NCI-H146 treated with DMSO at 0.1 percent for 48 hours (cell line): ENCODE data around the gene KREMEN1.
"Not testable (repeated sequence)": the region's sequence is repeated elsewhere in the genome, so short reads cannot be mapped to it uniquely, and the experiment has no call there.

ENCODE experiments used
- DNase-seq: peaks from one replicate; lab custom pipeline; 2025; ENCODE audit not compliant: unreplicated experiment; lab: John Stamatoyannopoulos, UW

Gene KREMEN1, protein sequence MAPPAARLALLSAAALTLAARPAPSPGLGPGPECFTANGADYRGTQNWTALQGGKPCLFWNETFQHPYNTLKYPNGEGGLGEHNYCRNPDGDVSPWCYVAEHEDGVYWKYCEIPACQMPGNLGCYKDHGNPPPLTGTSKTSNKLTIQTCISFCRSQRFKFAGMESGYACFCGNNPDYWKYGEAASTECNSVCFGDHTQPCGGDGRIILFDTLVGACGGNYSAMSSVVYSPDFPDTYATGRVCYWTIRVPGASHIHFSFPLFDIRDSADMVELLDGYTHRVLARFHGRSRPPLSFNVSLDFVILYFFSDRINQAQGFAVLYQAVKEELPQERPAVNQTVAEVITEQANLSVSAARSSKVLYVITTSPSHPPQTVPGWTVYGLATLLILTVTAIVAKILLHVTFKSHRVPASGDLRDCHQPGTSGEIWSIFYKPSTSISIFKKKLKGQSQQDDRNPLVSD

GRCh38 chr22:29072979-29073617 is at the start of gene KREMEN1:
Gene KREMEN1 (plus strand): TSS chr22:29073035. CDS start chr22:29073131, 96 bp downstream.
- DNase-seq, result no peak

DNA sequence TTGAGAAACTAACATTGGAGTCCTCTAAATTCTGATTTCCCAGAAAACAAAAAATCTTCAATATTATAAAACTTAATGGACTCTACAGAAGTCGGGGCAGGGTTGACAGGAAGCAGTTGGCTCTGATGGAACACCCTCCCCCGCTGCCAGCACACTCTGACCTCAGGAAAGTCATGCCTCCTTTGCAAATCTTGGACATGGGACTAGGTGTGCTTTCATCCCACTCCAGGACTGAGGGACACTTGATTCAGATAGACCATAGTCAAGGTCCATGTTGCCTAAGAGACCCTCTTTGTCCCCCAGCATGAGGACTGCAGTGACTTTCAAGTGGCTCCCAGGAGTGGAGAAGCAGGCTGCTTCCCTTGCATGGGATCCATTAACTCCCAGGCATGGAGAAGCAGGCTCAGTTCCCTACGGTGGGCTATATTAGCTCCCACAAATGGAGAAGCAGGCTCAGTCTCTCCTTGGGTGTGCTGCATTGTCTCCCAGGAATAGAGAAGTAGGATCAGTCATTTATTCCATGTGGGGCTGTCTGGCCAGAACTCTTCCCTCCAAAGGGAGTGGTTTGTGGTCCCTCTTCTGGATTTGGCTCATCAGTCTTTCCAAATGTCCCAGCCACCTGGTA is 49.6 kb upstream of the KREMEN1 start:
- DNase-seq, result no peak

DNA sequence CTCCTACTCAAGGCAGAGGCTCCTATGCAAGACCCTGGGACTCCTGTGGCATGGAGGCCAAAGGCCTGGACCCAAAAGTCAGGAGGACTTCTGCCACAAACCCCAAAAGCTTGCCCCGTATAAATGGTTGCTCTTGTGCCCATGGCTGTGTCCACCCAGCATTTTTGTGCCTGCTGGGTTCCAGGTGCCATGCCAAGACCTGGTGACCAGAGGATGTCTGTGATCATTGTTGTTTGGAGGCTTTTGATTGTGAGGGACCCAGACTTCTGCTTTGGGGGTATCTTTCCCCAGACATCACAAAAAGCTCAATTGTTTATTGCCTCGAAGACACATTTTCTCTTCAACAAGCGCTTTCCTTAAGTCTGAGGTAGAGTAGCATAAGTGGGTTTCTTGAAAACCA is 46.3 kb upstream of the KREMEN1 start:
- DNase-seq, result no peak

GRCh38 chr22:29028468-29028867 is 44.4 kb upstream of the KREMEN1 start:
- no peak for DNase-seq

DNA sequence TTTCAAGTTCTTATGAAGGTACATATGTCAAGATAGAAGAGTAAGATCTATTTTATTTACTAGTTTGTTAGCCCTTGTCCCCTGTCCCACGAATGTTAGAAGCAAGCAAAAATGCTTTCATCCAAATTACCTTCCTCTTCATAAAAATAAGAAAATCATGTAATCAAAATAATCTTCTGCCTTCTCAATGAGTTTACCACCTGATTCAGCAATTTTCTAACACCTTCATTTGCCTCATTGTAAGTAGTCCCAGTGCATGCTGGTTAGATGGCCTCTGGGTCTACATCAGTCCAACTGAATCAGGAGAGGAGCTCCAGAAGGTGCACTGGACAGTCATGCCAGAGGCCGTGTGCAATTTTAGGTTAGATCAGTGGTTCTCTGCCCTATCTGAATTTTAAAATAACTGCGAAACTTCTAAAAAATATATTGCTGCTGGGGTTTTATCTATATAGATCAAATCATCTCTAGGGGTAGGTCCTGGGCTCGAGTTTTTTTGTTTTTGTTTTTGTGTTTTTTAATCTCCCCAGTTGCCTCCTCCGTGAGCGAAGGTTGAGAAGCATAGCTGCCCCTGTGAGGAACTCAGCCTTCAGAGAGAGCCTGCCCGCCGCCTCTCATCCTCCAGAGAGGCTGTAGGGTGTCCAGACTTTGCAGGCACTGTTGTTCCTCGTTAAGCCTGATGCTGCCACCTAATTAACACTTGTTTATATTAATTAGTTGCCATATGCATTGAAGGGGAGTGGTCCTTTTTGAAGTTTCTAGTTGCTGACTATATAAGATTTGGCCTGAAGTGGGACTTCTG is 43.4 kb upstream of the KREMEN1 start:
- DNase-seq, result no peak

DNA sequence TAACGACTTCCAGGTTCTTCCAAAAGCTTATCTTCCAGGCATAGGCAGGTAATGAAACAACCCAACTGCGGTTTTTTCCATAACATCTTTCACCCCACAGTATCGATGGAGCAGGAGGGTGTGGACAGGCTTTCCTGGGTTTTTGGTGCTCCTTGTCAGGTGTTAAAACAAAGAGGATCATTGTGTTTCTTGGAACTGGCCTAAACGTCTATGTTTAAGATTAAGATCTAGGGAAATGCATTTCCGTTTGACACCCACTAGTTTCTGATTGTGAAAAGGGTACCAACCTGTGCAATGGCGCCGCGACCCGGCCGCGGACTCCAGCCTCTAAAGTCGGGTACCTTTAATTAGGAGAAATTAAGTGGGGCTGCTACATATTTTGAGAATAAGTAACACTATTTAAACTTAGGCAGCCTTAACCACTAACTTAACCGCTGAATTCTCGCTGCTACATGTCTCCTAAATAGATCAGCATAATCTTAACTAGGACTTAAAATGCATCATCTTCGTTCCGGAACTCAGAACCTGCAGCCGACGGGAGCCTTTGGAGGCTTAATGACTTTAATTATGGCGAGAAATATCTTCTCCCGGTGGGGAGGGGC is 42.7 kb upstream of the KREMEN1 start:
- no peak for DNase-seq

DNA sequence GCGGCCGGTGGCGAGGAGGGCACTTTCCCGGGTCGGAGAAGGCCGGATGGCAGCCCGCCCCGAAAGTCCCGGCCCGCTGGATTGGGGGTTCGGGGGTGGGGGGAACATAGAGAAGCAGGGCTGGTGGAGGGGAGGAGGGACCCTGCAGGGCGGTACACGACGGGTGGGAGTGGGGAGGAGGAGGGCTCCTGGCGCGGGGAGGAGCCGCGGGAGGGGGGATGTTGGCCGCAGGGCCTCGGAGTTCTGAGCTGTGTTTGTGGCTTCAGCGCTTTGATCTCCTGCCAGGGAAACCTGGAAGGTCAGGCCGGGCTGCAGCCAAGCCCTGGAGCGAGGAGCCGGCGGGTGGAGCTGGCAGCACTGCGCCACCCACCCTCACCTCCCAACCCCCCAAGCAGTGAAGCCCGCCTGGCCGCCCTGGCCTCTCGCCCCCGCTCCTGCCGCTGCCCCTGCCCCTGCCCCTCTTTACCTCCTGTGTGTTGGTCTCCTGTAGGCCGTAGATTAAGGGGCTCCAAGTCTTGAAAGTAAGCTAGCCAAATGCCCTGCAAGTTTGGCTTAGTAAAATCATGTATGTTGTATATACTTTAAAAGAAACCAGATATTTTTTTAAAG is 42.1 kb upstream of the KREMEN1 start:
- peak; percentile 4 for DNase-seq

GRCh38 chr22:29031227-29032011 is 41.4 kb upstream of the KREMEN1 start:
- no peak for DNase-seq

- no peak for DNase-seq
Measured at GRCh38 chr22:29032014-29032475, 40.8 kb upstream of the KREMEN1 start.

DNA sequence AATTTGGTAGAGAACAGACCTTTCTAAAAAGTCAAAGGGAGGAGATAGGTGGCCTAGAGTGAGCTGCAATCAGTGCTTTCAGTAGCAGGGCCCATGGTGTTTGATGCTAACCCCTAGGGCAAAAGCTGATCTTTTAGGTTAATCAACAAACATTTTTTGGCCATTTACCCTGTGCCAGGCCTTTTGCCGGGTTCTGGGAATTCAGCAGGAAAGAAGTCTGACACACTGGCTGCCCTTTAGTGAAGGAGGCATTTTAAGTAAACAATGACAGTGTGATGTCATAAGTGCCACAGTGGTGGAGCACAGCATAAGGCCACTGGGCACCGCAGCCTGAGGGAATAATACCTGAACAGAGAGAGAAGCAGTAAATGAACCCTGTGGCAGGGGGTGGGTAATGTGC is 40.3 kb upstream of the KREMEN1 start:
- DNase-seq, result no peak

GRCh38 chr22:29037340-29037932 is 35.4 kb upstream of the KREMEN1 start:
- no peak for DNase-seq

DNA sequence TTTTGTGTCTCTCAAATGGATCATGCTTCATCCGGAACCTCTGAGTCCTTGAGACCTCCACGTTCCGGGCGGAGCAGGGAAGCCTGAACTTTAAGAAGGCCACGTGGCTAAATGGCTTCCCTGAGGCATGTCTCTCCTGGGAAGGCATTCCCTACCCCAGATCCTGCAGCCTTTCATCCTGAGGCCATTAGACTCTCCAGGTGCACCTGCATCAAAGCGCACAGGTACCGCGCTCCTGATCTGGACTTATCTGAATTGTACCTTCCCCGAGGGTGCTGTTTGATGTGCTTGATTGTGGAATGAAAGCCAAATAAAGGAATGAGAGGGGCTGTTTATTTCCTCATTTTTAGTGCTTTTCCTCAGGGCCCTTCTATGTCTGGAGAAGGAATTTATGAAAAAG is 33.7 kb upstream of the KREMEN1 start:
- DNase-seq, result no peak

- DNase-seq, result not testable (repeated sequence)
Measured at GRCh38 chr22:29039684-29040083, 33.2 kb upstream of the KREMEN1 start.

DNA sequence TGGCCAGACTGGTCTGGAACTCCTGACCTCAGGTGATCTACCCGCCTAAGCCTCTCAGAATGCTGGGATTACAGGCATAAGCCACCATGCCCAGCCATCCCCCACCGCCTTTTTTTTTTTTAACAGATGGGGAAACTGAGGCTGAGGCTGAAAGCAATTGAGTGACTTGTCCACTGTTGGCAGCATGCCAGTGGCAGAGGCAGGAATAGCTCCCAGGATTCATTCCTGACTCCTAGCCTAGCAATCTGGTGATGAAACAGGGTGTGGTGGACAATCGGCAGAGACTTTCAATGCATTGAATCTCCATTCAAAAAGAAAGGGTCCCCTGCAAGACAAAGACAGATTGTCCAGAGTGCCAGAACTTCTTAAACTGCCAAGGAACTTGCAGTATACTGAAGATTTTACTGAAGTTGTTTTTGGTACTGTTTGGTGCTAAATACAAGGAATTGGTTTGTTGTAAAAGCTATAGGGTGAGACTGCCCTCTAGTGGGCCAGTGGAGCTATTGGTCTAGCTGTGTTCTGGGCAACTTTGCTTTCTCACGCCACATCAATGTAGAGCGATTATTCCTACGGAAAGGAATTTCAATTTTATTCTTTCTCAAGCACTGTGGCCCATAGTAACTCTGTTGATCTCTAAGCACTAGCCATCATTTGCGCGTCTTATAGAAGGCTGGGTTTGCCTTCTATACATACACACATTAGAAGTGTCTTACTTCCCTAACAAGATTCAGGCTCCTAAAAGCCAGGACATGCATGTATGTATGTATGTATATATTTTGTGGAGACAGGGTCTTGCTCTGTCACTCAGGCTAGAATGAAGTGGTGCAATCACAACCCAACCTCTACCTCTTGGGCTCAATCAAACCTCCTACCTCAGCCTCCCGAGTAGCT is 32.2 kb upstream of the KREMEN1 start:
- peak; percentile 26 for DNase-seq

DNA sequence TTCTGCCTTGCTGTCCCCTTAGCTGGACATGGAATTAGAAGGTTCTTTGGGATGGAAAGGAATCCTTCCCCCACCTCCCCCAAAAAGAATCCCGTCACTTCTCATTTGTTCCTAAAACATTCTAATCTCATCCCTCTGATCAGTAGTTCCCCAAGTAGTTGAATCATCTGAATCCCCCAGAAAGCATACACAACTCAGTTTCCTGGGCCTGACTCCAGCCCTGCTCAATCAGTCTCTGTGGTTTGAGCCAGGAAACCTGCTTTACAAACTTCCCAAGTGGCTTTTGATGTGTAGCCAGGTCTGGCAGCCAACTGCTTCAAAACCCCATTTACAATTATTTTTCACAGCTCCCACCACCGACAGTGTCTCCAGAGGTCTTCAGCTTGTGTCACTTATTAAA is 31.4 kb upstream of the KREMEN1 start:
- DNase-seq, result no peak

DNA sequence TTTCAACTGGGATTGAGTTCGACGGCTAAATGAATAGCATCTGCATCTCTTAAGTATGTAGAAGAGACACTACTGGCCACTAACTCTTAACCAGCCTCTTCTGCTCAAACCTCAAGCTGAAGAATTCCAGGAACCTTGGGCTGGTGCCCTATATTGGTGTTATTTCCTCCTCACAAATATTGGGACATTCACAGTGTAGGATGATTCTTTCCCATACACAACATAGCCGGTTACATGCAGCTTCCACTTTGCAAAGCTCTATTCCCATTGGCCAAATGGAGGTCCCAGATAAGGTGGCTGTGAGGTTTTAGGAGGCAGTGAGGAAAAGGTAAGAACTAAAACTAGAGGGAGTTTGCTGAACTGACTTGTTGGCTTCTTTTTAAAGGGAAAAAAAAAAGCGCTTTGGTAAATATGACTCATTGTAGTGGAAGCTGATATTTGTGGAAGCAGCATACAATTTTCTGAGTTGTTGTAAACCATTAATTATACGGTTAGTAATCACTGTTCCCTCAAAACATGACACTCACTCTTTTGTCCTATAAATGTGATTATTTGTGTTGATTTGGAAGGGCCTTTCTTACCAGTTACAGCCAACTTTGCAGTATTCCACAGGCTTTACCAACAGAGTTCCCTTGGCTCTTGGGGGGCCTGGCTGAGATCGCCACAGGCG is 28.8 kb upstream of the KREMEN1 start:
- no peak for DNase-seq

- no peak for DNase-seq
Measured at GRCh38 chr22:29044657-29045176, 28.1 kb upstream of the KREMEN1 start.
